ENCODE results near the gene SLC6A2. TPM values are rescaled to one million over a fixed set of nuclear protein-coding genes. Genes with fewer than 3 reads are reported as not detected.

SLC6A2 gene
- total and polyA plus RNA-seq, 2 of the 13 experiments (the other 11 are each of a cell fraction or from before 2014, with no cell fraction given): 0.62 to 0.66 TPM

DNA sequence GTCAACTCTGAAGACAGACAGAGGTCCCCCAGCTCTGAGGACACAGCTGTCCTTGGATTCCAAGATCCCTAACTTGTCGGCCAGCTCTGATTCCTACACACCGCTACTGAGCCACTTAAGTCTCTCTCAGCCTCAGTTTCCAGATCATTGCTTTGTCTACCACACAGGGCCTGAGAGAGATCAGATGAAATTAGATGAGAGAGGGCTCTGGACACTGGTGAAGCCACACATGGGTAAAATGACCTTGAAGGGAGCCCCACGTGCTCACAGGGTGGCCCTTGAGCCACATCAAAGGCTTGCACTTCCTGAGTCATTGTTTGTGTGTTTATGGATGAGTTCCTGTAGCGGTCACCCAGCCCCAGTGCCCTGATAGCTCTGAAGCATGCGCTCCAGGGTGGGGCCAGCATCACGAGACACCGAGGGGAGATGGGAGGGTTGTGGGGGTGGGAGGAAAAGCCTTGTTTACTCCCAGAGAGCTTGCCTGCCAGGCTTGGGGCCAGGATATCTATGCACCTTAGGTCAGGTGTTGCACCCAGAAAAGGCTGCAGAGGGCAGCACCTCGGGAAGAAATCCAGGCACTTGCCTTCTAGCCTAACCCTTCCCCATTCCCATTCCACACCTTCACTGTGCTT, 32.7 kb upstream of the SLC6A2 start (continued):
- TF ChIP-seq U2AF2 (IDR thresholded peaks at IDR 0.05; ENCODE audit: low read depth, low read length) (peak; percentile 84; the same call in 1 of the 2 replicates), RXRB (CRISPR knock-in tag; IDR thresholded peaks at IDR 0.05; ENCODE audit: borderline replicate concordance) (peak; percentile 96), RCOR2 (CRISPR knock-in tag; IDR thresholded peaks at IDR 0.05) (peak; percentile 92), KLF9 (CRISPR knock-in tag; IDR thresholded peaks at IDR 0.05; ENCODE audit: low read depth) (no peak), ZNF503 (CRISPR knock-in tag; IDR thresholded peaks at IDR 0.05) (peak; percentile 98), ZNF207 (IDR thresholded peaks at IDR 0.05; ENCODE audit: borderline replicate concordance) (no peak; the same call in 1 of the 2 replicates), MTF2 (CRISPR knock-in tag; IDR thresholded peaks at IDR 0.05; ENCODE audit: borderline replicate concordance) (no peak), ZSCAN21 (CRISPR knock-in tag; IDR thresholded peaks at IDR 0.05; ENCODE audit: borderline replicate concordance) (peak; percentile 74; the same call in 1 of the 2 replicates), YEATS2 (CRISPR knock-in tag; IDR thresholded peaks at IDR 0.05; ENCODE audit: borderline replicate concordance) (peak; percentile 89; the same call in 1 of the 2 replicates), SNRNP70 (IDR thresholded peaks at IDR 0.05; ENCODE audit: low read depth, low read length) (no peak), NFATC3 (CRISPR knock-in tag; IDR thresholded peaks at IDR 0.05) (peak; percentile 80; the same call in 1 of the 2 replicates), ZSCAN12 (CRISPR knock-in tag; IDR thresholded peaks at IDR 0.05) (no peak), PLRG1 (conservative IDR thresholded peaks at IDR 0.05) (no peak), ATRX (CRISPR knock-in tag; IDR thresholded peaks at IDR 0.05; ENCODE audit: borderline replicate concordance) (no peak), HDAC2 (CRISPR knock-in tag; IDR thresholded peaks at IDR 0.05) (peak; percentile 96), ZNF607 (CRISPR knock-in tag; IDR thresholded peaks at IDR 0.05; ENCODE audit: borderline replicate concordance) (peak; percentile 95), PITX1 (CRISPR knock-in tag; IDR thresholded peaks at IDR 0.05) (peak; percentile 96), TOE1 (CRISPR knock-in tag; IDR thresholded peaks at IDR 0.05) (no peak), PLSCR1 (CRISPR knock-in tag; IDR thresholded peaks at IDR 0.05; ENCODE audit: borderline replicate concordance) (no peak)
- TF ChIP-seq, protein P1, sequence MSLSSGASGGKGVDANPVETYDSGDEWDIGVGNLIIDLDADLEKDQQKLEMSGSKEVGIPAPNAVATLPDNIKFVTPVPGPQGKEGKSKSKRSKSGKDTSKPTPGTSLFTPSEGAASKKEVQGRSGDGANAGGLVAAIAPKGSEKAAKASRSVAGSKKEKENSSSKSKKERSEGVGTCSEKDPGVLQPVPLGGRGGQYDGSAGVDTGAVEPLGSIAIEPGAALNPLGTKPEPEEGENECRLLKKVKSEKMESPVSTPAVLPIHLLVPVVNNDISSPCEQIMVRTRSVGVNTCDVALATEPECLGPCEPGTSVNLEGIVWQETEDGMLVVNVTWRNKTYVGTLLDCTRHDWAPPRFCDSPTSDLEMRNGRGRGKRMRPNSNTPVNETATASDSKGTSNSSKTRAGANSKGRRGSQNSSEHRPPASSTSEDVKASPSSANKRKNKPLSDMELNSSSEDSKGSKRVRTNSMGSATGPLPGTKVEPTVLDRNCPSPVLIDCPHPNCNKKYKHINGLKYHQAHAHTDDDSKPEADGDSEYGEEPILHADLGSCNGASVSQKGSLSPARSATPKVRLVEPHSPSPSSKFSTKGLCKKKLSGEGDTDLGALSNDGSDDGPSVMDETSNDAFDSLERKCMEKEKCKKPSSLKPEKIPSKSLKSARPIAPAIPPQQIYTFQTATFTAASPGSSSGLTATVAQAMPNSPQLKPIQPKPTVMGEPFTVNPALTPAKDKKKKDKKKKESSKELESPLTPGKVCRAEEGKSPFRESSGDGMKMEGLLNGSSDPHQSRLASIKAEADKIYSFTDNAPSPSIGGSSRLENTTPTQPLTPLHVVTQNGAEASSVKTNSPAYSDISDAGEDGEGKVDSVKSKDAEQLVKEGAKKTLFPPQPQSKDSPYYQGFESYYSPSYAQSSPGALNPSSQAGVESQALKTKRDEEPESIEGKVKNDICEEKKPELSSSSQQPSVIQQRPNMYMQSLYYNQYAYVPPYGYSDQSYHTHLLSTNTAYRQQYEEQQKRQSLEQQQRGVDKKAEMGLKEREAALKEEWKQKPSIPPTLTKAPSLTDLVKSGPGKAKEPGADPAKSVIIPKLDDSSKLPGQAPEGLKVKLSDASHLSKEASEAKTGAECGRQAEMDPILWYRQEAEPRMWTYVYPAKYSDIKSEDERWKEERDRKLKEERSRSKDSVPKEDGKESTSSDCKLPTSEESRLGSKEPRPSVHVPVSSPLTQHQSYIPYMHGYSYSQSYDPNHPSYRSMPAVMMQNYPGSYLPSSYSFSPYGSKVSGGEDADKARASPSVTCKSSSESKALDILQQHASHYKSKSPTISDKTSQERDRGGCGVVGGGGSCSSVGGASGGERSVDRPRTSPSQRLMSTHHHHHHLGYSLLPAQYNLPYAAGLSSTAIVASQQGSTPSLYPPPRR (CRISPR knock-in tag; IDR thresholded peaks at IDR 0.05; ENCODE audit: borderline replicate concordance): peak; percentile 97
- TF ChIP-seq, protein P2, sequence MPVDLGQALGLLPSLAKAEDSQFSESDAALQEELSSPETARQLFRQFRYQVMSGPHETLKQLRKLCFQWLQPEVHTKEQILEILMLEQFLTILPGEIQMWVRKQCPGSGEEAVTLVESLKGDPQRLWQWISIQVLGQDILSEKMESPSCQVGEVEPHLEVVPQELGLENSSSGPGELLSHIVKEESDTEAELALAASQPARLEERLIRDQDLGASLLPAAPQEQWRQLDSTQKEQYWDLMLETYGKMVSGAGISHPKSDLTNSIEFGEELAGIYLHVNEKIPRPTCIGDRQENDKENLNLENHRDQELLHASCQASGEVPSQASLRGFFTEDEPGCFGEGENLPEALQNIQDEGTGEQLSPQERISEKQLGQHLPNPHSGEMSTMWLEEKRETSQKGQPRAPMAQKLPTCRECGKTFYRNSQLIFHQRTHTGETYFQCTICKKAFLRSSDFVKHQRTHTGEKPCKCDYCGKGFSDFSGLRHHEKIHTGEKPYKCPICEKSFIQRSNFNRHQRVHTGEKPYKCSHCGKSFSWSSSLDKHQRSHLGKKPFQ (CRISPR knock-in tag; IDR thresholded peaks at IDR 0.05; ENCODE audit: insufficient replicate concordance): peak; percentile 52
